Stomach (tissue), 9 donors: ENCODE measurements around the gene CTNND2. TPM values are rescaled to one million over a fixed set of nuclear protein-coding genes. Genes with fewer than 3 reads are reported as not detected.

Experiments used
- DNase-seq, 2 donors: peaks; one replicate each; pipeline versions ENCODE4 v3.0.0 to v3.0.0-alpha.2; 2013 to 2019
- H3K27ac ChIP-seq, 5 donors: fragments of 200-600 bp in 4 of 5; sonication (generic) in 4 of 5; one replicate each; pipeline ENCODE4 v1.5.1; 2013 to 2019; ENCODE audit warnings: mild to moderate bottlenecking in 1 of 5, moderate library complexity in 1 of 5
- H3K27me3 ChIP-seq, 3 donors: fragments of 200-600 bp; sonication (generic); one replicate each; pipeline ENCODE4 v1.5.1; 2017 to 2019; ENCODE audit warnings: mixed run types in 1 of 3
- H3K36me3 ChIP-seq, 4 donors: fragments of 200-600 bp; sonication (generic); 1 replicate in 3 of 4; 2 replicates in 1 of 4; pipeline ENCODE4 v1.5.1; 2016 to 2019
- H3K4me1 ChIP-seq, 4 donors: fragments of 200-600 bp; sonication (generic); one replicate each; pipeline ENCODE4 v1.5.1; 2016 to 2019
- H3K4me3 ChIP-seq, 4 donors: fragments of 200-600 bp; sonication (generic) in 3 of 4; one replicate each; pipeline ENCODE4 v1.5.1; 2016 to 2019; ENCODE audit warnings: mild to moderate bottlenecking in 1 of 4
- H3K9me3 ChIP-seq, 4 donors: fragments of 200-600 bp; sonication (generic); one replicate each; pipeline ENCODE4 v1.5.1; 2016 to 2019
- CTCF ChIP-seq, 7 experiments: fragments of 450-650 bp in 4 of 7; fragments of 200-600 bp in 3 of 7; sonication (generic) in 3 of 7; IDR thresholded peaks; one replicate each; pipeline ENCODE4 v1.5.1; 2016 to 2019; ENCODE audit warnings: antibody characterized with exemption in 7 of 7, control low read depth in 2 of 7, mild to moderate bottlenecking in 1 of 7
- EP300 ChIP-seq: sonication (generic); formaldehyde crosslinking; IDR thresholded peaks from one replicate; pipeline ENCODE4 v1.6.1; 2017; ENCODE audit warnings: antibody characterized with exemption
- POLR2A ChIP-seq, 4 donors: fragments of 450-650 bp; IDR thresholded peaks; one replicate each; pipeline ENCODE4 v1.6.1; 2016; ENCODE audit warnings: antibody characterized with exemption in 4 of 4, control low read depth in 2 of 4, mild to moderate bottlenecking in 1 of 4, moderate library complexity in 1 of 4
- POLR2AphosphoS5 ChIP-seq, 3 donors: sonication (generic); formaldehyde crosslinking; IDR thresholded peaks; one replicate each; pipeline ENCODE4 v1.6.1; 2016; ENCODE audit warnings: antibody characterized with exemption in 3 of 3
- WGBS, 5 donors: extraction: QIAGEN DNeasy Blood & Tissue Kit in 3 of 5; methylation state at CpG; one replicate each; pipeline versions ENCODE4 v1.1.5 to v1.1.7; 2013 to 2018; 5-methylcytosine and 5-hydroxymethylcytosine counted together
- intact Hi-C: fragments of 100-400 bp; cut with DNase I; formaldehyde crosslinking; loops from one replicate; pipeline ENCODE4 v1.15.1; 2023; ENCODE audit warnings: low total_unique reads
- polyA plus RNA-seq, 3 donors: library from polyadenylated mRNA; stranded (reverse); fragments of 200-250 nt; gene quantifications; one replicate each; pipeline ENCODE4 v1.2.3, GENCODE V29; 2013
- total RNA-seq, 5 donors: library from RNA; depleted of rRNA; stranded (reverse); fragments of >200 nt; gene quantifications; one replicate each; pipeline versions ENCODE4 v1.1.0 to v1.2.3, GENCODE V29; 2014 to 2016
- donor health status: healthy with polysubstance abuse.
- donor health status: Bipolar disorder and iron deficiency.
- donor health status: healthy.

The CTNND2 gene
- total and polyA plus RNA-seq, 8 donors = 0.29 to 3.4 (median 2.0) TPM; not detected in 2

GRCh38 chr5:11563822-11564221 is 340.4 kb downstream of the CTNND2 start:
- no peak overlapping the region for H3K27ac ChIP-seq
- H3K4me3 ChIP-seq = no peak overlapping the region
- no peak for DNase-seq
- H3K36me3 ChIP-seq = no peaks in the 10 kb centered on the region
- no peaks in the 10 kb centered on the region for H3K4me1 ChIP-seq
- intact Hi-C loops = no loop called here
- TF ChIP-seq POLR2A (IDR thresholded peaks at IDR 0.05) (no peak), CTCF (IDR thresholded peaks at IDR 0.05) (no peak), POLR2AphosphoS5 (IDR thresholded peaks at IDR 0.05) (no peak), EP300 (no peak)
- WGBS, 5 donors = 81 to 89% (median 86%) methylated on average over 2 of the region's 2 CpGs
- H3K27me3 ChIP-seq = no peaks in the 10 kb centered on the region
- no peaks in the 10 kb centered on the region for H3K9me3 ChIP-seq

GRCh38 chr5:11560915-11561697 is 343.1 kb downstream of the CTNND2 start:
- Histone ChIP-seq H3K27me3 (no peaks in the 10 kb centered on the region), H3K4me1 (no peaks in the 10 kb centered on the region), H3K4me3 (no peak overlapping the region), H3K36me3 (no peaks in the 10 kb centered on the region), H3K9me3 (no peaks in the 10 kb centered on the region), H3K27ac (no peak overlapping the region)
- no peak for DNase-seq
- intact Hi-C loops = no loop called here
- no peak for TF ChIP-seq CTCF (IDR thresholded peaks at IDR 0.05)
- TF ChIP-seq POLR2AphosphoS5 (IDR thresholded peaks at IDR 0.05) = no peak
- TF ChIP-seq POLR2A (IDR thresholded peaks at IDR 0.05) = no peak
- TF ChIP-seq EP300 = no peak
- 73 to 91% (median 86%) methylated on average over 4 of the region's 4 CpGs for WGBS, 5 donors

GRCh38 chr5:11557063-11557462 is 347.2 kb downstream of the CTNND2 start:
- no peaks in the 10 kb centered on the region for H3K27me3 ChIP-seq
- no peak overlapping the region for H3K27ac ChIP-seq
- no peaks in the 10 kb centered on the region for H3K4me1 ChIP-seq
- WGBS, 5 donors = 61 to 73% (median 71%) methylated on average over 3 of the region's 3 CpGs
- no peak overlapping the region for H3K4me3 ChIP-seq
- intact Hi-C loops = no loop called here
- no peak for DNase-seq
- no peaks in the 10 kb centered on the region for H3K36me3 ChIP-seq
- no peaks in the 10 kb centered on the region for H3K9me3 ChIP-seq
- TF ChIP-seq POLR2AphosphoS5 (IDR thresholded peaks at IDR 0.05) (no peak), CTCF (IDR thresholded peaks at IDR 0.05) (no peak), POLR2A (IDR thresholded peaks at IDR 0.05) (no peak), EP300 (no peak)

- H3K9me3 ChIP-seq = no peaks in the 10 kb centered on the region
- H3K4me1 ChIP-seq = no peaks in the 10 kb centered on the region
- intact Hi-C loops = no loop called here
- TF ChIP-seq POLR2AphosphoS5 (IDR thresholded peaks at IDR 0.05) = no peak
- H3K27me3 ChIP-seq = peaks cover 0 to 5% (median 0%) of the 10 kb centered on the region in 3 donors
- no peaks in the 10 kb centered on the region for H3K36me3 ChIP-seq
- 81 to 89% (median 84%) methylated on average over 4 of the region's 4 CpGs for WGBS, 5 donors
- H3K27ac ChIP-seq = no peak overlapping the region
- DNase-seq = no peak
- no peak overlapping the region for H3K4me3 ChIP-seq
Observed at GRCh38 chr5:11555171-11555570, 349.1 kb downstream of the CTNND2 start.

- DNase-seq = no peak
- no peaks in the 10 kb centered on the region for H3K4me1 ChIP-seq
- peaks cover 0 to 5% (median 0%) of the 10 kb centered on the region in 3 donors for H3K27me3 ChIP-seq
- WGBS, 5 donors = 69 to 87% (median 80%) methylated on average over 5 of the region's 5 CpGs
- H3K4me3 ChIP-seq = no peak overlapping the region
- TF ChIP-seq POLR2A (IDR thresholded peaks at IDR 0.05) = no peak
- no peak for TF ChIP-seq CTCF (IDR thresholded peaks at IDR 0.05)
- TF ChIP-seq EP300 = no peak
- TF ChIP-seq POLR2AphosphoS5 (IDR thresholded peaks at IDR 0.05) = no peak
- intact Hi-C loops = no loop called here
- H3K36me3 ChIP-seq = no peaks in the 10 kb centered on the region
- H3K9me3 ChIP-seq = no peaks in the 10 kb centered on the region
- H3K27ac ChIP-seq = no peak overlapping the region
Observed at GRCh38 chr5:11547730-11548129, 356.5 kb downstream of the CTNND2 start.
